Liver (tissue), 9 donors: ENCODE measurements around the gene ARHGAP4. TPM values are rescaled to one million over a fixed set of nuclear protein-coding genes. Genes with fewer than 3 reads are reported as not detected.

ENCODE experiments used
- DNase-seq: peaks from one replicate; pipeline ENCODE4 v3.0.0-alpha.2; 2017; ENCODE audit warnings: low spot score
- H3K27ac ChIP-seq, 2 donors: one replicate each; pipeline ENCODE4 v1.7.0; 2013; ENCODE audit warnings: inconsistent platforms in 2 of 2, low read length in 2 of 2, control low read depth in 1 of 2, low read depth in 1 of 2, mild to moderate bottlenecking in 1 of 2
- H3K27me3 ChIP-seq, 4 donors: one replicate each; pipeline versions ENCODE4 v1.6.1 to v1.7.0; 2013; ENCODE audit warnings: low read length in 3 of 4, inconsistent platforms in 1 of 4, mild to moderate bottlenecking in 1 of 4, moderate library complexity in 1 of 4; ENCODE audit not compliant: control insufficient read depth in 4 of 4, insufficient read depth in 4 of 4
- H3K36me3 ChIP-seq, 4 donors: one replicate each; pipeline versions ENCODE4 v1.6.1 to v1.7.0; 2013; ENCODE audit warnings: low read length in 3 of 4, mild to moderate bottlenecking in 3 of 4, low read depth in 1 of 4, moderate library complexity in 1 of 4; ENCODE audit not compliant: control insufficient read depth in 4 of 4, insufficient read depth in 3 of 4
- H3K4me1 ChIP-seq, 4 donors: one replicate each; pipeline versions ENCODE4 v1.6.1 to v1.7.0; 2013; ENCODE audit warnings: low read length in 3 of 4, mild to moderate bottlenecking in 3 of 4, moderate library complexity in 1 of 4; ENCODE audit not compliant: control insufficient read depth in 4 of 4, insufficient read depth in 4 of 4
- H3K4me3 ChIP-seq, 3 donors: one replicate each; pipeline versions ENCODE4 v1.6.1 to v1.7.0; 2013; ENCODE audit warnings: low read length in 3 of 3, control low read depth in 1 of 3, low read depth in 1 of 3, mild to moderate bottlenecking in 1 of 3
- H3K9ac ChIP-seq, 2 donors: one replicate each; pipeline ENCODE4 v1.7.0; 2013; ENCODE audit warnings: low read length in 2 of 2, mild to moderate bottlenecking in 2 of 2, moderate library complexity in 2 of 2, control low read depth in 1 of 2, low read depth in 1 of 2
- H3K9me3 ChIP-seq, 4 donors: one replicate each; pipeline versions ENCODE4 v1.6.1 to v1.7.0; 2013; ENCODE audit warnings: low read length in 3 of 4; ENCODE audit not compliant: control insufficient read depth in 4 of 4
- ATF3 ChIP-seq: IDR thresholded peaks from 2 replicates; pipeline ENCODE4 v1.6.1; 2016; ENCODE audit warnings: antibody characterized with exemption
- CTCF ChIP-seq: fragments of 150-350 bp; IDR thresholded peaks from 2 replicates; pipeline ENCODE4 v1.5.1; 2017; ENCODE audit warnings: improper control_type of control experiment, low read depth, low read length; ENCODE audit not compliant: missing input control
- EGR1 ChIP-seq, 2 donors: IDR thresholded peaks; 2 replicates each; pipeline ENCODE4 v1.6.1; 2016 to 2018; ENCODE audit warnings: antibody characterized with exemption in 2 of 2, low read depth in 2 of 2
- FOXA1 ChIP-seq: IDR thresholded peaks from 2 replicates; pipeline ENCODE4 v1.6.1; 2016; ENCODE audit warnings: antibody characterized with exemption
- FOXA2 ChIP-seq: IDR thresholded peaks from 2 replicates; pipeline ENCODE4 v1.6.1; 2016; ENCODE audit warnings: antibody characterized with exemption
- GABPA ChIP-seq, 2 donors: IDR thresholded peaks in 1 of 2; conservative IDR thresholded peaks in 1 of 2; 2 replicates each; pipeline ENCODE4 v1.6.1; 2016; ENCODE audit warnings: antibody characterized with exemption in 2 of 2, mild to moderate bottlenecking in 1 of 2, moderate library complexity in 1 of 2
- HNF4A ChIP-seq, 2 donors: conservative IDR thresholded peaks; 2 replicates each; pipeline ENCODE4 v1.6.1; 2016; ENCODE audit warnings: antibody characterized with exemption in 2 of 2, mild to moderate bottlenecking in 2 of 2
- HNF4G ChIP-seq: IDR thresholded peaks from 2 replicates; pipeline ENCODE4 v1.6.1; 2016; ENCODE audit warnings: antibody characterized with exemption
- JUND ChIP-seq, 2 donors: IDR thresholded peaks; 2 replicates each; pipeline ENCODE4 v1.6.1; 2016; ENCODE audit warnings: antibody characterized with exemption in 2 of 2
- NR2F2 ChIP-seq: IDR thresholded peaks from 2 replicates; pipeline ENCODE4 v1.6.1; 2016; ENCODE audit warnings: antibody characterized with exemption
- RAD21 ChIP-seq, 2 donors: IDR thresholded peaks; 2 replicates each; pipeline ENCODE4 v1.6.1; 2016; ENCODE audit warnings: antibody characterized with exemption in 2 of 2, mild to moderate bottlenecking in 2 of 2
- RXRA ChIP-seq, 2 donors: IDR thresholded peaks; 2 replicates each; pipeline ENCODE4 v1.6.1; 2017 to 2018; ENCODE audit warnings: antibody characterized with exemption in 2 of 2, mild to moderate bottlenecking in 1 of 2
- SP1 ChIP-seq: IDR thresholded peaks from 2 replicates; pipeline ENCODE4 v1.6.1; 2018; ENCODE audit warnings: antibody characterized with exemption, mild to moderate bottlenecking
- TAF1 ChIP-seq: conservative IDR thresholded peaks from 2 replicates; pipeline ENCODE4 v1.6.1; 2016; ENCODE audit warnings: antibody characterized with exemption, mild to moderate bottlenecking
- YY1 ChIP-seq: IDR thresholded peaks from 2 replicates; pipeline ENCODE4 v1.6.1; 2016; ENCODE audit warnings: antibody characterized with exemption, mild to moderate bottlenecking
- WGBS: extraction: QIAGEN DNeasy Blood & Tissue Kit; methylation state at CpG from one replicate; pipeline ENCODE4 v1.1.7; 2013; 5-methylcytosine and 5-hydroxymethylcytosine counted together
- polyA plus RNA-seq, 2 donors: library from polyadenylated mRNA; stranded (reverse) in 1 of 2; unstranded in 1 of 2; fragments of 200-250 nt in 1 of 2; fragments of >200 nt in 1 of 2; fragmentation: Nextera tagmentation in 1 of 2; extraction: Ambion mirVana in 1 of 2; gene quantifications; one replicate each; pipeline versions ENCODE4 v1.2.1 to v1.2.3, GENCODE V29; 2013 to 2015
- total RNA-seq, 2 donors: library from RNA; depleted of rRNA; stranded (reverse); fragments of >200 nt; gene quantifications; one replicate each; pipeline ENCODE4 v1.2.3, GENCODE V29; 2014
- TF ChIP-seq, protein P1 (sequence below): IDR thresholded peaks from 2 replicates; pipeline ENCODE4 v1.6.1; 2016; ENCODE audit warnings: antibody characterized with exemption
- TF ChIP-seq, protein P2 (sequence below): IDR thresholded peaks from 2 replicates; pipeline ENCODE4 v1.6.1; 2016; ENCODE audit warnings: antibody characterized with exemption
- donor health status: healthy.
- donor health status: healthy.
- donor health status: healthy.
- donor health status: healthy.
- donor health status: healthy.

ARHGAP4 gene
- total and polyA plus RNA-seq, 4 donors = 3.3 to 28.1 (median 10.2) TPM

DNA sequence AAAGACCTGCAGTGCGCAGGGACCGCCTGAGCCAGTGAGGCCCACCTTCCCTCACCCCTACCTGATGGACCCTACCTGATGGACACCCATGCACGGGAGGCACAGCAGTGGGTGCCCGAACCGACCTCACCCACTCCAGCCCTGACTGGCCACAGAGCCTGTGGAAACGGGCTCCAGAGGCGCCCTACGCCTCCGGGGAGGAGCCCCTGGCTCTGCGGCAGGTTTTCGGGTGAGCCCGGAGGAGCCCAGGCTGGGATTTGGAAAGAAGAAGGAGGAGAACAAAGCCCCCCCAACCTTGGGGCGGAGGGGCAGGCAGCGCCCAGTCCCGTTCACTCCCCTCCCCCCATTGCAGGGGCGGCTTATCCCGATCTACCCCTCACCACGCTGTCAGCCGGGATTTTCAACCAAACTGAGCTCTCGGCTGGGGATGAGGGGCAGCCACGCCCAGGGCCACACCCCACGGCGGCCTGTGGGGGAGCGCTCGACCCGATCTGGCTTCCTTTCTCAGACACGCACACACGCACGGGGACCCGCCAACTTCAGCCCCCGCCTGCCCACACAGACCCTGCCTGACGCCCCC lies 40.8 kb downstream of the ARHGAP4 start:
- 6% methylated on average over 32 of the region's 32 CpGs for WGBS
- TF ChIP-seq FOXA2 (no peak), HNF4G (no peak), FOXA1 (no peak), TAF1 (no peak), JUND (IDR thresholded peaks at IDR 0.05) (no peak), EGR1 (IDR thresholded peaks at IDR 0.05; ENCODE audit: low read depth in 2 of 2) (no peak), RXRA (IDR thresholded peaks at IDR 0.05) (no peak), YY1 (no peak), SP1 (no peak), RAD21 (IDR thresholded peaks at IDR 0.05) (no peak), GABPA (IDR thresholded peaks at IDR 0.05 in 1 of 2, conservative IDR thresholded peaks at IDR 0.05 in 1 of 2) (no peak), ATF3 (no peak), HNF4A (conservative IDR thresholded peaks at IDR 0.05) (no peak), CTCF (no peak), NR2F2 (no peak)
- TF ChIP-seq, protein P1, sequence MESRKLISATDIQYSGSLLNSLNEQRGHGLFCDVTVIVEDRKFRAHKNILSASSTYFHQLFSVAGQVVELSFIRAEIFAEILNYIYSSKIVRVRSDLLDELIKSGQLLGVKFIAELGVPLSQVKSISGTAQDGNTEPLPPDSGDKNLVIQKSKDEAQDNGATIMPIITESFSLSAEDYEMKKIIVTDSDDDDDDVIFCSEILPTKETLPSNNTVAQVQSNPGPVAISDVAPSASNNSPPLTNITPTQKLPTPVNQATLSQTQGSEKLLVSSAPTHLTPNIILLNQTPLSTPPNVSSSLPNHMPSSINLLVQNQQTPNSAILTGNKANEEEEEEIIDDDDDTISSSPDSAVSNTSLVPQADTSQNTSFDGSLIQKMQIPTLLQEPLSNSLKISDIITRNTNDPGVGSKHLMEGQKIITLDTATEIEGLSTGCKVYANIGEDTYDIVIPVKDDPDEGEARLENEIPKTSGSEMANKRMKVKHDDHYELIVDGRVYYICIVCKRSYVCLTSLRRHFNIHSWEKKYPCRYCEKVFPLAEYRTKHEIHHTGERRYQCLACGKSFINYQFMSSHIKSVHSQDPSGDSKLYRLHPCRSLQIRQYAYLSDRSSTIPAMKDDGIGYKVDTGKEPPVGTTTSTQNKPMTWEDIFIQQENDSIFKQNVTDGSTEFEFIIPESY = no peak
- TF ChIP-seq, protein P2, sequence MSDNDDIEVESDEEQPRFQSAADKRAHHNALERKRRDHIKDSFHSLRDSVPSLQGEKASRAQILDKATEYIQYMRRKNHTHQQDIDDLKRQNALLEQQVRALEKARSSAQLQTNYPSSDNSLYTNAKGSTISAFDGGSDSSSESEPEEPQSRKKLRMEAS = no peak
- no peak for DNase-seq
- Histone ChIP-seq H3K4me3 (no peak overlapping the region), H3K27me3 (peaks cover 0 to 5% (median 0%) of the 10 kb centered on the region in 4 donors), H3K4me1 (peaks cover 0 to 2% (median 0%) of the 10 kb centered on the region in 4 donors), H3K36me3 (no peaks in the 10 kb centered on the region), H3K27ac (no peak overlapping the region), H3K9ac (no peak overlapping the region), H3K9me3 (no peaks in the 10 kb centered on the region)

DNA sequence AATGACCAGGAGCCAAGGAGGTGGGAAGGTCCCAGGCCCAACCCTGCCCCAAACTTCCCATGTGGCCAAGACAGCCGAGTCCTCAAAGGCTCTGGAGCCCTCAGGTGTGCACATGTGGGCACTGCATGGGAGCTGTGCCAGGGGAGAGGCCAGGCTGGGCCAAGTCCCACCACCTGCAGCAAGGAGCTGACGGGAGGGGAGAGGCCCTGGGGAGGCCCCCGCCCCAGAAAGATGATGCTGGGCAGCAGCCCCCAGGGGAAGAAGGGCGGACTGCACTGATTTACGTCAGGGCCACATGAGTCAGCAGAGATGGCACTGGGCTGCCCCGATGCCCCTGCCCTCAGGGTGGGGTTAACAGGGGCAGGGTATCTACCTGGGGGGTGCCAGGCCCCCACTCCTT lies 41.5 kb downstream of the ARHGAP4 start:
- 50% methylated on average over 6 of the region's 6 CpGs for WGBS
- no peak for DNase-seq
- peaks cover 0 to 5% (median 0%) of the 10 kb centered on the region in 4 donors for H3K27me3 ChIP-seq
- TF ChIP-seq HNF4A (conservative IDR thresholded peaks at IDR 0.05) (no peak), EGR1 (IDR thresholded peaks at IDR 0.05; ENCODE audit: low read depth in 2 of 2) (no peak), GABPA (IDR thresholded peaks at IDR 0.05 in 1 of 2, conservative IDR thresholded peaks at IDR 0.05 in 1 of 2) (no peak)
- TF ChIP-seq, protein P2 = no peak
- H3K27ac ChIP-seq = no peak overlapping the region
- H3K9me3 ChIP-seq = no peaks in the 10 kb centered on the region
- no peak overlapping the region for H3K9ac ChIP-seq
- H3K4me1 ChIP-seq = peaks cover 0 to 2% (median 0%) of the 10 kb centered on the region in 4 donors
- H3K4me3 ChIP-seq = no peak overlapping the region
- no peaks in the 10 kb centered on the region for H3K36me3 ChIP-seq
